GM12873 (cell line): Measurements from ENCODE around the gene ULK4.

Experiments used
- CTCF ChIP-seq: IDR thresholded peaks from 2 replicates; pipeline ENCODE4 v1.5.1; 2012; ENCODE audit warnings: low read depth, mild to moderate bottlenecking, moderate library complexity, low read length, control low read depth; ENCODE audit not compliant: insufficient read depth; ENCODE audit errors: missing control alignments

The ULK4 gene

GRCh38 chr3:41518626-41519025 lies 443.3 kb downstream of the ULK4 start:
- no peak for TF ChIP-seq CTCF

- no peak for TF ChIP-seq CTCF
Measured at GRCh38 chr3:41508063-41508696, 453.7 kb downstream of the ULK4 start.

GRCh38 chr3:41507336-41508062 lies 454.4 kb downstream of the ULK4 start:
- no peak for TF ChIP-seq CTCF

- no peak for TF ChIP-seq CTCF
Measured at GRCh38 chr3:41503998-41504623, 457.8 kb downstream of the ULK4 start.

GRCh38 chr3:41502481-41502880 lies 459.4 kb downstream of the ULK4 start:
- no peak for TF ChIP-seq CTCF

GRCh38 chr3:41502023-41502422 lies 459.9 kb downstream of the ULK4 start:
- TF ChIP-seq CTCF: no peak

- TF ChIP-seq CTCF: no peak
Measured at GRCh38 chr3:41498847-41499246, 463.1 kb downstream of the ULK4 start.
